NCI-H128 (cell line): ENCODE data around the gene VPS9D1.

Experiments used
- DNase-seq: peaks from one replicate; lab custom pipeline; 2025; ENCODE audit not compliant: unreplicated experiment; lab: John Stamatoyannopoulos, UW

Gene VPS9D1

DNA sequence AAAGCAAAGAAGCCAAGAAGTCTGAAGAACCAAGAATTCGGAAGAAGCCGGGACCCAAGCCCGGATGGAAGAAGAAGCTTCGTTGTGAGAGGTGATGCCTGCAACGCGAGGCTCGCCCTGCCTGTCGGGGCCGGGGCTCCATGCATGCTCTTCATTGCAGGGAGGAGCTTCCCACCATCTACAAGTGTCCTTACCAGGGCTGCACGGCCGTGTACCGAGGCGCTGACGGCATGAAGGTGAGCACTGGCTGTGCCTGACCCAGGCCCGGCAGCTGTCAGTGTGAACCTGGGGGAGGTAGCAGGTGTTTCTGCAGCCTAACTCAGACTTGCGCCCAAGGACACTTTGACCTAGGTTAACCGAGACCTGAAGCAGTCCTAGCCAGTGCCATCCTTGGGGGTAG, 12.6 kb upstream of the VPS9D1 start:
- no peak for DNase-seq

DNA sequence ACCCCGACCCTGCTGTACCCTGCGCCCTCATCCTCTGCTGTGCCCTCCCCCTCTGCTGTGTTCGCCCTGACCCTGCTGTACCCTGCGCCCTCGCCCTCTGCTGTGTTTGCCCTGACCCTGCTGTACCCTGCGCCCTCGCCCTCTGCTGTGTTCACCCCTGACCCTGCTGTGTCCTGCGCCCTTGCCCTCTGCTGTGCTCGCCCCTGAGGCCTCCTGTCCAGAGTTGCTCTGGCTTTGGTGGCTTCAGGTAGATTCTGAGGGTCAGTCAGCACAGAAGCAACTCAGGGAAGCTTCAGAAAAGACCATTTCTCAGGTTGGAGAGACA, 12.2 kb upstream of the VPS9D1 start:
- no peak for DNase-seq

DNA sequence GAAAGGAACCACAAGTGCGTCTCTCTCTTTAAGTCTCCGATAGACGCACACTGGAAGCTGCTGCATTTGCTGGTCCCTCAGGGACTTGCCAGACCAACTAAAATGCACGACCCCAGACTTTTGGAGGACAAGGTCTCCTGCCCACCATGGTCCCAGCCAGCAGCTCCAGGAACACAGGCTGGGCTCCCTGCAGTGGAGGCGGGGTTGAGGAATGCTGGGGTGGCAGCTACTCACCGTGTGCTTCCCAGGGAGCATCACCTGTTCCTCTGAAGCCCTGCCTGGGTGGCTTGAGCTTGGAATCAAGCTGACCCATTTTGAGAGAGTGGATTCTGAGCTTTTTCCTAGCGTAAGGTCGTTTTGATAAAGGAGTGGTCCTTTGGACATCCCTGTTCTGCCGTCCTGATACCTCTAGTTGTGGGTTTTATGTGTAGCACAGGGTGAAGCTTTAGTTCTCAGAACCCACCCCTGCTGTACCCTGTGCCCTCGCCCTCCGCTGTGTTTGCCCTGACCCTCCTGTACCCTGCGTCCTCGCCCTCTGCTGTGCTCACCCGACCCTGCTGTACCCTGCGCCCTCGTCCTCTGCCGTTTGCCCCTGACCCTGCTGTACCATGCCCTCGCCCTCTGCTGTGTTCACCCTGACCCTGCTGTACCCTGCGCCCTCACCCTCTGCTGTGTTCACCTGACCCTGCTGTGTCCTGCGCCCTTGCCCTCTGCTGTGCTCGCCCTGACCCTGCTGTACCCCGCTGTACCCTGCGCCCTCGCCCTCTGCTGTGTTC, 11.6 kb upstream of the VPS9D1 start:
- no peak for DNase-seq

DNA sequence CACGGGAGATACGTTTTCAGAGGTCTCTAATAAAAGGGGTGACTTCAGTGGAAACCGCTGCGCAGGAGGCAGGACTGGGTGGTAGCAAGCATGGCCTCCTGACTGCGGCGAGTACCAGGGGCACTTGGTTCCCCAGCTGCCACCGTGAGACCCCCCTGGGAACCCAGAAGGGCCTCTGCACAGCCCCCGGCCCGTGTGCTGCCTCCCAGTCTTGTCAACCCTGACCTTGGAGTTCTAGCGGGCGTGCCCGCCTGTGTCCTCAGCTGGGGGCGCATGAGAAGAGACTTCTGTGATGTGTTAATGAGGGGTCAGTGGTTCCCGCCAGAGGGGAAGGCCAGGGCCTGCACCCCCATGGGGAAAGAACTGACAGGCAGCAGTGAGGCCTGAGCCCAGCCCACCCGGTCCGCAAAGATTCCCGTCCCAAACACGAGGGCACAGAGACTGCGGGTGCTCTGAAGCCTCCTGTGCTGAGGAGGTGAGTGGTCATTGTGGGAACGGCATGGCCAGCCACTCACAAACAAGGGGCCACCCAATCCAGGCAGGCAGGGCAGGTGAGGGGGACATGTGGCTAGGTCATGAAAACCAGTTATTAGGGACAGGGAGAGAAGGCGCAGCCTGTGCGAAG, 10.0 kb upstream of the VPS9D1 start:
- DNase-seq, result no peak

DNA sequence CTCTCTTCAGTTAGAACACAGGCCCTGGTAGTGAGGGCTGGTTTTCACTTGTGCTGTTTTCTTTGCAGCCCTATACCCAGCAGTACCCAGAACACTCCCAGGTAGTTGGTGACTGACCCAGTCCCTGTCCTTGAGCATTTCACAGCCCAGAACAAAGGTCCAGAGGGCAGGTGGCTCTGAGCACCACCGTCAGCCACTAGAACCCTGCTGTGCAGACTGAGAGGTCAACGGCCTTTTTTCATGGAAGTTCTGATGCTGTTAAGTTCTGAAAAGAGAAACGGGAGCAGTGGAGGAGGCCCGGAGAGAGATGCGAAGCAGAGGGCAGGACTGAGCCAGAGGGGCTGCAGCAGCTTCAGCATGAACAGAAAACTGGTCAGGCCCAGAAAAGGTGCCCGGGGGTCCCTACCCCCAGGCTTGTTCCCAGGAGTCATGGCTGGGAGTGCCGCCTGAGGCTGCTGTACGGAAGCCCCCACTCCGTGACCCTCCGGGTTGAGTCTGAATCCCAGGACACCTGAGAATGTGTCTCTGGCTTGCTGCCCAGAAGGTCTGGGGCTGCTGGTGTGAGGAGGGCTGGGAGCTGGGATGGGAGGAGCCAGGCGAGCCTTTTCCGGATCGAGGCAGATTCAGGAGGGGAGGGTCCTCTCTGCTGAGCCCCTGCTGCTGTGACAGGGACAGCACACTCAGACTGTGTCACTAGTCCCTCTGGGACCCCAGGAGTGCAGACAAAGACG, 9.3 kb upstream of the VPS9D1 start:
- DNase-seq, result no peak

DNA sequence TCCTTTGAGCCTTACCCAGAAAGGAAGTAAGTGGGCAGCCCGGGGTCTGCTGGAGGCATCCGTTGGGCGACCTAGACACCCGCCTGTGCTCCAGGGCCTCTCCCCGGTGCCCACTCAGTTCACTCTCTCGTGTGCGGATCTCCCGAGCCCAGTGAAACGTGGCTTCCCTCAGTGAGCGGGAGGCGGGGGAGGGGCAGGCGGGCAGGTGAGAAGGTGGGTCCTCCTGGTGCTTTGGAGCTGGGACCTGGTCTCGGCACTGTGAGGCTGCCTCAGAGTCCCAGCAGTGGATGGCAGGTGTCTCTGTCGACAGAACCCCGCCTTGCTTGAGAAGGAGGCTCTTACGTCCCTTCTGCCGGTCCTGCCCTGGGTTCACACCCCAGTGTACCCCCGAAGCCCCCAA, 8.6 kb upstream of the VPS9D1 start:
- no peak for DNase-seq

DNA sequence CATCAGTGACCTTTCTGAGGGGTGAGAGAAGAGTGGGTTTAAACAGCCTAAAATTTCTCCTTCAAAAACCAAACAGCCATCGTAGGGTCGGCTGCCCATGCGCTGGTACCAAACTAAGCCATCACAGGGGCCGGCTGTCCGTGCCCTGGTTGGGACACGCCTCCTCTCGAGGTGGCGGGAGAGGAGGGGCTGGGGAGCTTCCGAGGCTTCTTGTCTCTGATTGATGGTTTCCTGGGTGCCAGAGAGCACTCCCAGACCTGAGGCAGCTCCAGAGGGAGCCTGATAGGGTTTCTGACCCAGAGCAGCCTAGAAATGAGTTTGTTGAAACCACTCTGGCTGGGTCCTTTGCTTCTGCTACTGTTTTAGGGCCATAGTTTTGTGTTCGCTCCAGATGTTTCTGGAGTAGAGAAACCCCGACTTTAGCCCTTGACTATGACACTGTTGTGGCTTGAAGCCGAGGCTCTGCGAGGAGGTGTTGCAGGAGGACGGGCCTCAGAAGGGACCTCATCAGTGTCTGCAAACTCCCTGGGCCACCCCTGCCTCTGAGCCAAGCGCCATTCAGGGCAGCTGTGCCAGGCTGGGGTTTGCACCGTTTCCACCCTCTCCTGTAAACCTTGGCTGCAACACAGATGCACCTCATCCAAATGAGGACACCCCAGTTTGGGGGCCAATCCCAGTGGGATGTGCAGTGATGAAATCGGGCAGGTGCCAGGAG, 6.9 kb upstream of the VPS9D1 start:
- DNase-seq, result no peak

DNA sequence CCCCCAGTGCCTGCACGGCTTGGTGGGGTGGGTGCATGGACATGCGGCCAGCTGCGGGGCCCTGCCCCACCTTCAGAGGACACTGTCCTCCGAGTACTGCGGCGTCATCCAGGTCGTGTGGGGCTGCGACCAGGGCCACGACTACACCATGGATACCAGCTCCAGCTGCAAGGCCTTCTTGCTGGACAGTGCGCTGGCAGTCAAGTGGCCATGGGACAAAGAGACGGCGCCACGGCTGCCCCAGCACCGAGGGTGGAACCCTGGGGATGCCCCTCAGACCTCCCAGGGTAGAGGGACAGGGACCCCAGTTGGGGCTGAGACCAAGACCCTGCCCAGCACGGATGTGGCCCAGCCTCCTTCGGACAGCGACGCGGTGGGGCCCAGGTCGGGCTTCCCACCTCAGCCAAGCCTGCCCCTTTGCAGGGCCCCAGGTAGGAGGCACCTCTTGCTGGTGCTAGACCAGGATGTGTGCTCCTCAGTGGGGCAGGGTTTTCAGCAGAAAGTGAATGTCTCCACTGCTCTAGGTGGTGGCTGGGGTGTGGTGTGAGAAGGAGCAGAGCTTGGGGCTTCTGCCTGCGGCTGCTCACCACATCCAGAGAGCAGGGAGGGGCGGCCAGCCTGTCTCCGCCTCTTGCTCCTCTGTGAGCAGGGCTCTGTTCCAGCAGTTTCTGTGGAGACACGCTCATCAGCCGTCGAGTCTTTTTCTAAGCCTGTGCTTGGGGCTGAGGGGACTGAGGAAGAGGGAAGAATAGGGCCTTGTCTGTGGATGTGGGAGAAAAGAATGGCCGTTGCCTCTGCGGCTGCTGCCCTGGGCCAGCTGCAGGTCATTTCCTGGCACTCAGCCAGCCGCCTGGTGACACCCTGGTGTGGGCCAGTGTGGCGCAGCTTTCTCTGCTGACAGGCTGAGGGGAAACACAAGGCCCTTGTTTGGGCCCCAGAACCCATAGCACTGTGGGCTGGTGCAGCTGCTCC, 2.9 kb upstream of the VPS9D1 start:
- DNase-seq, result no peak

DNA sequence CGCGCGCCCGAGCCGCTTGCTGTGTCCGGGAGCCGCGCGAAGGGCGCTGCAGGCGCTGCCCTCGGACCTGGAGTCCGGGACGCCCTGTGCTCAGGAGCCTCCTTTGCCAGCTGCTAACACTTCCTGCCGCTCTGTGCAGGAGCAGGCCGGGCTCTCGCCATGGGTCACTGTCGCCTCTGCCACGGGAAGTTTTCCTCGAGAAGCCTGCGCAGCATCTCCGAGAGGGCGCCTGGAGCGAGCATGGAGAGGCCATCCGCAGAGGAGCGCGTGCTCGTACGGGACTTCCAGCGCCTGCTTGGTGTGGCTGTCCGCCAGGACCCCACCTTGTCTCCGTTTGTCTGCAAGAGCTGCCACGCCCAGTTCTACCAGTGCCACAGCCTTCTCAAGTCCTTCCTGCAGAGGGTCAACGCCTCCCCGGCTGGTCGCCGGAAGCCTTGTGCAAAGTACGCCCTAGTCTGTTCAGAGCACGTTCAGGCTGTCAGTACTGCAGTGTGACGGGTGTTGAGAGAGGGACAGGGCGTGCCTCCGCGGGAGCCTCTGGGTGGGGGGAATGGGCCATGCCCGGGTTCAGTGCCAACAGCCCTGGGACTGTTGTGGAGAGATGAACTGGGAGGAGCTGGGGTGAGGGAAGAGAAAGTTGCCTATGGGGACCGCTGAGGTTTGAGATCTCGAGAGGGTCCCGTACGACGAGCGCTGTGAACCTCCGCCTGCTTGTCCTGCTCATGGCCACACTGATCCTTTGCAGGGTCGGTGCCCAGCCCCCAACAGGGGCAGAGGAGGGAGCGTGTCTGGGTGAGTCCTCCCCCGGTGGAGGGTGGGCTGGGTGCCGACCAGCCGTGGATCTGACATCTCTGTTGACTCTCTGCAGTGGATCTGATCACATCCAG, 1.9 kb upstream of the VPS9D1 start:
- DNase-seq, result no peak

DNA sequence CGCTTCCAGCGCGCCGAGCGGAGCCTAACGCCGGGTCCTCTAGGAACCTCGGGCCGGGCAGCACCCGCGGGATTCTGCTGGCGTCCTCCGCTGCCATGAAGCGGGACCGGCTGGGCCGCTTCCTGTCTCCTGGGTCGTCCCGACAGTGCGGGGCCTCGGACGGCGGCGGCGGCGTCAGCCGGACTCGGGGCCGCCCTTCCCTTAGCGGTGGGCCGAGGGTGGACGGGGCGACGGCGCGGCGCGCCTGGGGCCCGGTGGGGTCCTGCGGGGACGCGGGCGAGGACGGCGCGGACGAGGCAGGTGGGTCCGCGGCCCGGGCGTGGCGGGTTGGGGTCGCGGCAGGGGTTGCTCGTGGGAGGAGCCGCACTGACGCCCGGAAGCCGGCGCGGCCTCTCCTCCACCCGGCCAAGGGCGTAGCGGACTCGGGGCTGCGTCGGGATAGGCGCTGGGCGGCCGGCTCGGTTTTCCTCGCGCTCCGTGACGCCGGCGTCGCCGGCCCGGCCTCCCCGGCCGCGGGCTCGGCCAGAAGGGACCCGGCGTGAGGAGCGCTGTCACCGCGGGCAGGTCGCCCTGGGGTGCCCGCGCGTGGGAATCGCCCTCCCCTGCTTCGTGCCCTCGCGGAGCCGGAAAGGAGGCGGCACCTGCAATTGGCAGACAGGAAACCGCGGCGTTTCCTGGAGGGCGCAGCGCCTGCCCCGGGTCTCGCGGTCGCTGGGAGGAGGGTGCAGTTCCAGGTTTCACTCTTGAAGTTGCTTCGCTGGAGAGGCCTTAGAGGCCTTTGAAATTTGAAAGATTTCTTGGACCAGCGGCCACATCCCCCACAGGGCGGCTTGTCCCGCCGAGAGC, 1.1 kb upstream of the VPS9D1 start:
- no peak for DNase-seq

DNA sequence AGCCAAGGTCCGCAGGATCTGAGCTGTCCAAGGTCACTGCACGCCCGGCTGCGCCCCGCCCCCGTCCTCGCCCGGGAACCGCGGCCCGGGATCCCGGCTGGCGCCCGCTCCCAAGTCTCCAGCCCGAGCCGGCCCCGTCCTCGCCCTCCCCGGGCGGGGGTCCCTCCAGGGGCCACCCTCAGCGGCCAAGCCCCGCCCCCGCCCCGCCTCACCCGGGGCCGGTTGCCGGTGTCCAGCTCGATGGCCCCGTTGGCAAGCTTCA, 216 bp downstream of the VPS9D1 start:
- no peak for DNase-seq

DNA sequence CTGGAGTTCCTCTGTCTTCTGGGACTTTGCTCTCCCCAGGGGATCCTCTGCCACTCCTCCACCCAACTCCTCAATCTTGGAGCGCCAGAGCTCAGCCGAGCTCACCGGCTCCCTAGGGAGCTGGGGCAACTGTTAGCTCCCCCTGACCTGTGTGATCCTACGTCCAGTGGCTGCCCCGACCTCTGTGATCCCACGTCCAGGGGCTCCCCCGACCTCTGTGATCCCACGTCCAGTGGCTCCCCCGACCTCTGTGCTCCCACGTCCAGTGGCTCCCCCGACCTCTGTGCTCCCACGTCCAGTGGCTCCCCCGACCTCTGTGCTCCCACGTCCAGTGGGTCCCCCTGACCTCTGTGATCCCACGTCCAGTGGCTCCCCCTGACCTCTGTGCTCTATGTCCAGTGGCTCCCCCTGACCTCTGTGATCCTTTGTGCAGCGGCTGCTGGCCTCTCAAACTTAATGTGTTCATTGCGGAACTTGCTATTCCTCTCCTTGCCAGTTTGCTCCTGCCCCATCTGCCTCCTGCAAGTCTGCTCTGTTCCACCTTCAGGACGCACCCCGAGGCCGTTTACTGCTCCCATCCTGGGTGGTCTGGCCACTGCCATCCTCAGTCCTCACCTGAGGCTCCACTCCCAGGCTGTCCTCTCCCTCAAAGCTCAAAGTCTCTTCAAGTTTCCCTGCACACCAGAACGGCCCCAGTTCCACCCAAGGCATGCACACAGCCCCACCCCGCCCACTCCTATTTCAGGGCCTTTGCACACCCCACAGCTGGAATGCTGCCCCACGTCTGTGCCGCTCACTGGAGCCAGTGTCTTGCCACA, 2.8 kb downstream of the VPS9D1 start:
- no peak for DNase-seq

DNA sequence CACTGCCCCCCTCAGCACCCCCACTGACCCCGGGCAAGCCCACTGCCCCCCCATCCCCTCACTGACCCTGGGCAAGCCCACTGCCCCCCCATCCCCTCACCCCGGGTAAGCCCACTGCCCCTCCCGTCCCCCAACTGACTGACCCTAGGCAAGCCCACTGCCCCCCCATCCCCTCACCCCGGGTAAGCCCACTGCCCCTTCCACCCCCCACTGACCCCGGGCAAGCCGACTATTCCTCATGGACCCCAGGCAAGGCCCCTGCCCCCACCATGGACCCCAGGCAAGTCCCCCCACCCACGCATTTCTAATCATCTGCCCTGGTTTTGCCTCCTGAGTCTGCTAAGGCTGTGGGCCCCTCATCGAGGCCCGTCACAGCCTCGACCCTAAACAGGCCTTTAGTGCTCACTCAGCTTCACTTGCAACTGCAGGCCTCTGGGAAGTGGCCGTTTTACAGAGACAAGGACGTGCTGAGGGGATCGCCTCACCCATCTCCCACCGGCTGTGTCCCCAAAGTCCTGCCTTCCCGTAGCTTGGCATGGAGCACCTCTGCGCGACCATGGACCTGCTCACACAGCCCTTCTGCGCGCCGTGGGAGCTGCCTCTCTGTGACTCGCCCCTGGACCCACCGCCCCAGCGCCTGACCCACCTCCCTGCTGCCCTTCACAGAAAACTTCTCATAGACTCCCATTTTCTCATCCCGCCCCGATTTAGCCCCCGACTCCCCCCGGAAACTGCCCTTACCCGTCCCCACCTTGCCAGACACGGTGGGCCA, 3.6 kb downstream of the VPS9D1 start:
- no peak for DNase-seq

DNA sequence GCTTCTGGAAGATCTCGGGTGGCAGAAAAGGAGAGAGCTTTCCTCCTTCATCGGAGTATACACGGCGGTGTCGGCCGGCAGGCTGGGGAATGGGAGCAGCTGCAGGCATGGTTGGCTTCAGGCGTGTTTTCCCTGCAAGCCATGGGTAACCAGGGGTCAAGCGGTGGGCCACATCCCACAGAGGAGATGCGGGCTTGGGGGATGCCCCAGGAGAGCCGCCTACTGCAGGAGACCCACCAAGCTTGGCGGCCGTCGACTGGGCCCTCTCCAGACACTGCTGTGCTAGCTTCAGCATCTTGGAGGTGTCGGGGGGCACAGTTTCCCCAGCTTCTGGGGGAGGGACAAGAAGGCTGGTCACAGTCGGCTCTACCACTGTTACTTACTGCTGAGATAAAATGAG, 4.2 kb downstream of the VPS9D1 start:
- no peak for DNase-seq

DNA sequence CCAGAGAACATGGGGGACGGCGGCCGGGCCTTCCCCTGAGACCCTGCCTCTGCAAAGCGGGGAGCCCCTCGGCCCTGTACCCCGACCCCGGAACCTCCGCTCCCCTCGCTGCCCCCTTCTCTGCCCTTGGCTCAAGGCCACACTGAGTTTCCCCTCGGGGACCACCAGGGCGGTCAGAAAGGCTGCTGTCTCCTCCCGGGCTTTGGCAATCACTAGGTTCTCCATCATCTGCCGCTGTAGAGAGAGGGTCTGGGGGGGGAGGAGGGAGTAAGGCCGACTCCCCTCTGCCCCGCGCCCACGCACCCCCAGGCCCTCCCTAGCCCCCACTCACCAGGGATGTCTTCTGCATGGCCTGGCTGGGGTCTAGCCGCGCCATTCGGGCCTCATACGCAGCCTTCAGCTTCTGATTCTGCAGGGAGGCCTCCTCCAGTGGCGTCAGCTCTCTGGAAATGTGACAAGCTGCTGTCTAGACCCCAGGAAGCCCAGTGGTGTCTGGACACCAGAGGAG, 8.4 kb downstream of the VPS9D1 start:
- DNase-seq, result no peak

DNA sequence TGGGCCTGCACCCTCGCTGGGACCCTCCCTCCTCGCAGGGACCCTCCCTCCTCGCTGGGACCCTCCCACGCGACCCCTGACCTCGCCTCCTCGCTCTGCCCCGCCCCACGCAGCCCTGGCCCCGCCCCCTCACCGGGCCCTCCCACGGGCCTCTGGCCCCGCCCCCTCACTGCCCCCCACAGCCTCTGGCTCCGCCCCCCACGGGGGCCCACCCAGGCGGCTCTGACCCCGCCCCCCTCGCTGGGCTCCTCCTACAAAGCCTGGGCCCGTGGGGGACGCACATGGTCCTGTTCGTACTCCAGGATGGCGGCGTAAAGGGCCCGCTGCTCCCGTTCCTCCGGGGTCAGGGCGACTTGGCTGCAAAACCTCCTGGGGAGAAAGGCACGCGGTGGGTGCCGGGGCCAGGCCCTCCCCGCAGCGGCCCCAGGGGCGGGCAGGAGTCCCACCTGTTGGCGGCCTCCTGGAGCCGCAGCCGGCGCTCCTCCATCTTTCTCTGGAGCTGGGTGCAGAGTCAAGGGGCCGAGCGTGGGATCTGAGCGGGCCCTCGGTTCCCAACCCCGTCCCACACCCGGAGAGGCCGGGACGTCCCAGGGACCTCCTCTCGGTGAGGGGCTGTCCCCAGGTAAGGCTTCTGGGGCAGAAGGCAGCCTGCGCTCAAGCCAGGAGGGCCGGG, 9.0 kb downstream of the VPS9D1 start:
- no peak for DNase-seq
